NCI-H345 (cell line): ENCODE data around the gene TEX36.
A peak's percentile ranks its signal among the peaks of the same experiment; 100 is the strongest.
"Not testable (repeated sequence)": the region's sequence is repeated elsewhere in the genome, so short reads cannot be mapped to it uniquely, and the experiment has no call there.

Experiments used
- DNase-seq: peaks from one replicate; lab custom pipeline; 2025; lab: John Stamatoyannopoulos, UW

Gene TEX36

GRCh38 chr10:125692196-125692595 lies 9.2 kb upstream of the TEX36 start:
- DNase-seq, result no peak

GRCh38 chr10:125691160-125691981 lies 8.4 kb upstream of the TEX36 start:
- peak; percentile 18 for DNase-seq

GRCh38 chr10:125689955-125690569 lies 7.1 kb upstream of the TEX36 start:
- peak; percentile 9 for DNase-seq

GRCh38 chr10:125687507-125688185 lies 4.7 kb upstream of the TEX36 start:
- no peak for DNase-seq

- no peak for DNase-seq
Observed at GRCh38 chr10:125684581-125684980, 1.6 kb upstream of the TEX36 start.

GRCh38 chr10:125683821-125684220 lies 858 bp upstream of the TEX36 start:
- DNase-seq, result no peak

GRCh38 chr10:125679436-125679835 lies 3.5 kb downstream of the TEX36 start:
- no peak for DNase-seq

- DNase-seq, result no peak
Observed at GRCh38 chr10:125672884-125673283, 10.1 kb downstream of the TEX36 start.

- no peak for DNase-seq
Observed at GRCh38 chr10:125662584-125662983, 20.4 kb downstream of the TEX36 start.

- no peak for DNase-seq
Observed at GRCh38 chr10:125661941-125662515, 20.9 kb downstream of the TEX36 start.

- no peak for DNase-seq
Observed at GRCh38 chr10:125661431-125661940, 21.5 kb downstream of the TEX36 start.

GRCh38 chr10:125659071-125659470 lies 23.9 kb downstream of the TEX36 start:
- DNase-seq, result no peak

- no peak for DNase-seq
Observed at GRCh38 chr10:125656523-125656922, 26.4 kb downstream of the TEX36 start.

GRCh38 chr10:125653113-125653512 lies 29.9 kb downstream of the TEX36 start:
- not testable (repeated sequence) for DNase-seq

GRCh38 chr10:125646311-125646710 lies 36.7 kb downstream of the TEX36 start:
- DNase-seq, result no peak

- no peak for DNase-seq
Observed at GRCh38 chr10:125641398-125641797, 41.6 kb downstream of the TEX36 start.

- no peak for DNase-seq
Observed at GRCh38 chr10:125640653-125641052, 42.3 kb downstream of the TEX36 start.

GRCh38 chr10:125639846-125640245 lies 43.1 kb downstream of the TEX36 start:
- no peak for DNase-seq

GRCh38 chr10:125638555-125638954 lies 44.4 kb downstream of the TEX36 start:
- DNase-seq, result no peak

- DNase-seq, result no peak
Observed at GRCh38 chr10:125637496-125637895, 45.5 kb downstream of the TEX36 start.

GRCh38 chr10:125634606-125635005 lies 48.4 kb downstream of the TEX36 start:
- no peak for DNase-seq

GRCh38 chr10:125633517-125633999 lies 49.4 kb downstream of the TEX36 start:
- DNase-seq, result peak; percentile 37
